Measurements from ENCODE around the gene GLG1.
"Not testable (repeated sequence)": the region's sequence is repeated elsewhere in the genome, so short reads cannot be mapped to it uniquely, and the experiment has no call there.

GLG1 gene

GRCh38 chr16:74428493-74428892, 178.4 kb downstream of the GLG1 start:
- H3K4me3 ChIP-seq (ENCODE audit: insufficient read depth in 1 of 2, low read depth in 1 of 2, low read length in 2 of 2); DNase-seq; H3K14ac ChIP-seq (ENCODE audit: low read length in 2 of 2); H3K9ac ChIP-seq (ENCODE audit: low read length); H2BK15ac ChIP-seq (ENCODE audit: low read depth, poor library complexity, severe bottlenecking); H3K27me3 ChIP-seq (ENCODE audit: control insufficient read depth in 1 of 2, insufficient read depth in 1 of 2, low read length in 2 of 2); H4K91ac ChIP-seq (ENCODE audit: low read length); H2BK120ac ChIP-seq (ENCODE audit: low read depth, low read length); H2AFZ ChIP-seq (ENCODE audit: low read depth, low read length); H3K4me1 ChIP-seq (ENCODE audit: control insufficient read depth, insufficient read depth, low read depth, low read length); H3K27ac ChIP-seq (ENCODE audit: low read length, poor library complexity, severe bottlenecking); H2BK12ac ChIP-seq (ENCODE audit: low read length in 2 of 2); H3K23ac ChIP-seq (ENCODE audit: low read length in 2 of 2); H3K36me3 ChIP-seq (ENCODE audit: control insufficient read depth in 1 of 2, insufficient read depth in 2 of 2, low read depth in 1 of 2, low read length in 2 of 2); H3K18ac ChIP-seq (ENCODE audit: low read depth in 1 of 2, low read length in 2 of 2); H2BK5ac ChIP-seq (ENCODE audit: low read depth, low read length, poor library complexity, severe bottlenecking); H3K9me3 ChIP-seq (ENCODE audit: control insufficient read depth, low read length); H4K8ac ChIP-seq (ENCODE audit: low read length); H2AK5ac ChIP-seq (ENCODE audit: low read length, severe bottlenecking); H3K79me1 ChIP-seq (replicated peaks; ENCODE audit: low read length, poor library complexity, severe bottlenecking); H3K4ac ChIP-seq (ENCODE audit: low read depth in 1 of 2, low read length in 2 of 2); H3K4me2 ChIP-seq (ENCODE audit: low read length, poor library complexity, severe bottlenecking): not testable (repeated sequence)
- WGBS: no CpG with 5 or more reads among the region's 8 CpGs

- H2BK5ac ChIP-seq (ENCODE audit: low read depth, low read length, poor library complexity, severe bottlenecking); DNase-seq; H3K9me3 ChIP-seq (ENCODE audit: control insufficient read depth, low read length); H3K27me3 ChIP-seq (ENCODE audit: control insufficient read depth in 1 of 2, insufficient read depth in 1 of 2, low read length in 2 of 2); H2AK5ac ChIP-seq (ENCODE audit: low read length, severe bottlenecking); H3K4me1 ChIP-seq (ENCODE audit: control insufficient read depth, insufficient read depth, low read depth, low read length); H3K4me2 ChIP-seq (ENCODE audit: low read length, poor library complexity, severe bottlenecking); H3K18ac ChIP-seq (ENCODE audit: low read depth in 1 of 2, low read length in 2 of 2); H3K4me3 ChIP-seq (ENCODE audit: insufficient read depth in 1 of 2, low read depth in 1 of 2, low read length in 2 of 2); H3K79me1 ChIP-seq (replicated peaks; ENCODE audit: low read length, poor library complexity, severe bottlenecking); H3K36me3 ChIP-seq (ENCODE audit: control insufficient read depth in 1 of 2, insufficient read depth in 2 of 2, low read depth in 1 of 2, low read length in 2 of 2); H3K14ac ChIP-seq (ENCODE audit: low read length in 2 of 2); H2BK12ac ChIP-seq (ENCODE audit: low read length in 2 of 2); H4K91ac ChIP-seq (ENCODE audit: low read length); H3K4ac ChIP-seq (ENCODE audit: low read depth in 1 of 2, low read length in 2 of 2); H4K8ac ChIP-seq (ENCODE audit: low read length); H2AFZ ChIP-seq (ENCODE audit: low read depth, low read length); H2BK15ac ChIP-seq (ENCODE audit: low read depth, poor library complexity, severe bottlenecking); H3K9ac ChIP-seq (ENCODE audit: low read length); H3K23ac ChIP-seq (ENCODE audit: low read length in 2 of 2); H3K27ac ChIP-seq (ENCODE audit: low read length, poor library complexity, severe bottlenecking); H2BK120ac ChIP-seq (ENCODE audit: low read depth, low read length): not testable (repeated sequence)
- 100% methylated on average over 1 of the region's 6 CpGs for WGBS
These were observed 181.2 kb downstream of the GLG1 start for GRCh38 chr16:74425751-74426150.

- 94% methylated on average over 4 of the region's 4 CpGs for WGBS
- not testable (repeated sequence) for H3K4ac ChIP-seq (ENCODE audit: low read depth in 1 of 2, low read length in 2 of 2); DNase-seq; H3K14ac ChIP-seq (ENCODE audit: low read length in 2 of 2); H3K23ac ChIP-seq (ENCODE audit: low read length in 2 of 2); H3K4me2 ChIP-seq (ENCODE audit: low read length, poor library complexity, severe bottlenecking); H3K4me1 ChIP-seq (ENCODE audit: control insufficient read depth, insufficient read depth, low read depth, low read length); H2BK15ac ChIP-seq (ENCODE audit: low read depth, poor library complexity, severe bottlenecking); H3K18ac ChIP-seq (ENCODE audit: low read depth in 1 of 2, low read length in 2 of 2); H2BK5ac ChIP-seq (ENCODE audit: low read depth, low read length, poor library complexity, severe bottlenecking); H3K9me3 ChIP-seq (ENCODE audit: control insufficient read depth, low read length); H3K9ac ChIP-seq (ENCODE audit: low read length); H2BK120ac ChIP-seq (ENCODE audit: low read depth, low read length); H2AK5ac ChIP-seq (ENCODE audit: low read length, severe bottlenecking); H2AFZ ChIP-seq (ENCODE audit: low read depth, low read length); H3K27ac ChIP-seq (ENCODE audit: low read length, poor library complexity, severe bottlenecking); H3K27me3 ChIP-seq (ENCODE audit: control insufficient read depth in 1 of 2, insufficient read depth in 1 of 2, low read length in 2 of 2); H4K8ac ChIP-seq (ENCODE audit: low read length); H3K36me3 ChIP-seq (ENCODE audit: control insufficient read depth in 1 of 2, insufficient read depth in 2 of 2, low read depth in 1 of 2, low read length in 2 of 2); H2BK12ac ChIP-seq (ENCODE audit: low read length in 2 of 2); H3K4me3 ChIP-seq (ENCODE audit: insufficient read depth in 1 of 2, low read depth in 1 of 2, low read length in 2 of 2); H4K91ac ChIP-seq (ENCODE audit: low read length); H3K79me1 ChIP-seq (replicated peaks; ENCODE audit: low read length, poor library complexity, severe bottlenecking)
These were observed 183.2 kb downstream of the GLG1 start for GRCh38 chr16:74423721-74424120.

GRCh38 chr16:74422086-74422485, 184.8 kb downstream of the GLG1 start:
- not testable (repeated sequence) for H3K9me3 ChIP-seq (ENCODE audit: control insufficient read depth, low read length); H3K18ac ChIP-seq (ENCODE audit: low read depth in 1 of 2, low read length in 2 of 2); H3K14ac ChIP-seq (ENCODE audit: low read length in 2 of 2); H2BK5ac ChIP-seq (ENCODE audit: low read depth, low read length, poor library complexity, severe bottlenecking); H3K4me1 ChIP-seq (ENCODE audit: control insufficient read depth, insufficient read depth, low read depth, low read length); H3K23ac ChIP-seq (ENCODE audit: low read length in 2 of 2); H3K4me2 ChIP-seq (ENCODE audit: low read length, poor library complexity, severe bottlenecking); H2AK5ac ChIP-seq (ENCODE audit: low read length, severe bottlenecking); H2AFZ ChIP-seq (ENCODE audit: low read depth, low read length); DNase-seq; H2BK120ac ChIP-seq (ENCODE audit: low read depth, low read length); H3K4me3 ChIP-seq (ENCODE audit: insufficient read depth in 1 of 2, low read depth in 1 of 2, low read length in 2 of 2); H4K91ac ChIP-seq (ENCODE audit: low read length); H3K4ac ChIP-seq (ENCODE audit: low read depth in 1 of 2, low read length in 2 of 2); H3K79me1 ChIP-seq (replicated peaks; ENCODE audit: low read length, poor library complexity, severe bottlenecking); H3K9ac ChIP-seq (ENCODE audit: low read length); H2BK15ac ChIP-seq (ENCODE audit: low read depth, poor library complexity, severe bottlenecking); H3K36me3 ChIP-seq (ENCODE audit: control insufficient read depth in 1 of 2, insufficient read depth in 2 of 2, low read depth in 1 of 2, low read length in 2 of 2); H4K8ac ChIP-seq (ENCODE audit: low read length); H3K27me3 ChIP-seq (ENCODE audit: control insufficient read depth in 1 of 2, insufficient read depth in 1 of 2, low read length in 2 of 2); H2BK12ac ChIP-seq (ENCODE audit: low read length in 2 of 2); H3K27ac ChIP-seq (ENCODE audit: low read length, poor library complexity, severe bottlenecking)
- WGBS: no CpG with 5 or more reads among the region's 17 CpGs
